Ishikawa (cell line): ENCODE data around the gene KRT9.

Experiments
- CEBPB ChIP-seq: IDR thresholded peaks from 2 replicates; pipeline ENCODE4 v1.6.1; 2012
- CREB1 ChIP-seq: IDR thresholded peaks from 2 replicates; pipeline ENCODE4 v1.6.1; 2012; ENCODE audit warnings: low read depth
- EGR1 ChIP-seq: IDR thresholded peaks from 2 replicates; pipeline ENCODE4 v1.6.1; 2012
- EP300 ChIP-seq: IDR thresholded peaks from 2 replicates; pipeline ENCODE4 v1.6.1; 2012; ENCODE audit warnings: borderline replicate concordance
- FOXM1 ChIP-seq: IDR thresholded peaks from 2 replicates; pipeline ENCODE4 v1.6.1; 2012; ENCODE audit warnings: low read depth, borderline replicate concordance
- NFIC ChIP-seq: IDR thresholded peaks from 2 replicates; pipeline ENCODE4 v1.6.1; 2012
- RAD21 ChIP-seq: IDR thresholded peaks from 2 replicates; pipeline ENCODE4 v1.6.1; 2012; ENCODE audit warnings: low read depth
- TAF1 ChIP-seq: IDR thresholded peaks from 2 replicates; pipeline ENCODE4 v1.6.1; 2012; ENCODE audit warnings: low read depth, mild to moderate bottlenecking
- TCF12 ChIP-seq: IDR thresholded peaks from 2 replicates; pipeline ENCODE4 v1.6.1; 2012; ENCODE audit warnings: low read depth
- TEAD4 ChIP-seq: IDR thresholded peaks from 2 replicates; pipeline ENCODE4 v1.6.1; 2012
- YY1 ChIP-seq: IDR thresholded peaks from 2 replicates; pipeline ENCODE4 v1.6.1; 2012; ENCODE audit warnings: low read depth
- ZBTB7A ChIP-seq: IDR thresholded peaks from 2 replicates; pipeline ENCODE4 v1.6.1; 2012; ENCODE audit warnings: low read depth
- TF ChIP-seq, protein P1 (sequence below): IDR thresholded peaks from 2 replicates; pipeline ENCODE4 v1.6.1; 2012
- TF ChIP-seq, protein P2 (sequence below): IDR thresholded peaks from 2 replicates; pipeline ENCODE4 v1.6.1; 2012
- TF ChIP-seq, protein P3 (sequence below): IDR thresholded peaks from 2 replicates; pipeline ENCODE4 v1.6.1; 2012; ENCODE audit warnings: low read depth, mild to moderate bottlenecking

KRT9 gene

DNA sequence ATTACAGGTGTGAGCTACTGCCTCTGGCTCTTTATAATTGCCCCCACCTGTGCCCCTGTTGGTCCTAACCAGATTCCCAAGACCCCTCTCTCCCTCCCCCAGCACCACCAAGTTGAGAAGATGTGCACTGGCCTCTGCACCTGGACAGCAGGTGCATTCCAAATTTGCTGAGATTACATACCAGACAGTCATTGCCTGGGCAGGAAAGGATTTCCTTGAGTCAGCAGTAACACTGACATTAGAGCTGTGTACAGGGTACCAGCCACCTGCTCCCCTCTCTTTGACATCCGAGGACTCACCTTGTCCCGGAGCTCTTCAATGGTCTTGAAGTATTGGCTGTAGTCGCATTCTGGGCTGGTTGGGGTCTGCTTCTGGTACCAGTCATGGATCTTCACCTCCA is 53.8 kb downstream of the KRT9 start:
- TF ChIP-seq, protein P1, sequence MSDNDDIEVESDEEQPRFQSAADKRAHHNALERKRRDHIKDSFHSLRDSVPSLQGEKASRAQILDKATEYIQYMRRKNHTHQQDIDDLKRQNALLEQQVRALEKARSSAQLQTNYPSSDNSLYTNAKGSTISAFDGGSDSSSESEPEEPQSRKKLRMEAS, result no peak
- TF ChIP-seq FOXM1 (no peak), NFIC (no peak), CREB1 (no peak), CEBPB (no peak), TEAD4 (no peak), YY1 (no peak), RAD21 (no peak), TAF1 (no peak), EP300 (no peak), ZBTB7A (no peak), TCF12 (no peak), EGR1 (no peak)
- TF ChIP-seq, protein P2, sequence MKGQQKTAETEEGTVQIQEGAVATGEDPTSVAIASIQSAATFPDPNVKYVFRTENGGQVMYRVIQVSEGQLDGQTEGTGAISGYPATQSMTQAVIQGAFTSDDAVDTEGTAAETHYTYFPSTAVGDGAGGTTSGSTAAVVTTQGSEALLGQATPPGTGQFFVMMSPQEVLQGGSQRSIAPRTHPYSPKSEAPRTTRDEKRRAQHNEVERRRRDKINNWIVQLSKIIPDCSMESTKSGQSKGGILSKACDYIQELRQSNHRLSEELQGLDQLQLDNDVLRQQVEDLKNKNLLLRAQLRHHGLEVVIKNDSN, result no peak
- TF ChIP-seq, protein P3, sequence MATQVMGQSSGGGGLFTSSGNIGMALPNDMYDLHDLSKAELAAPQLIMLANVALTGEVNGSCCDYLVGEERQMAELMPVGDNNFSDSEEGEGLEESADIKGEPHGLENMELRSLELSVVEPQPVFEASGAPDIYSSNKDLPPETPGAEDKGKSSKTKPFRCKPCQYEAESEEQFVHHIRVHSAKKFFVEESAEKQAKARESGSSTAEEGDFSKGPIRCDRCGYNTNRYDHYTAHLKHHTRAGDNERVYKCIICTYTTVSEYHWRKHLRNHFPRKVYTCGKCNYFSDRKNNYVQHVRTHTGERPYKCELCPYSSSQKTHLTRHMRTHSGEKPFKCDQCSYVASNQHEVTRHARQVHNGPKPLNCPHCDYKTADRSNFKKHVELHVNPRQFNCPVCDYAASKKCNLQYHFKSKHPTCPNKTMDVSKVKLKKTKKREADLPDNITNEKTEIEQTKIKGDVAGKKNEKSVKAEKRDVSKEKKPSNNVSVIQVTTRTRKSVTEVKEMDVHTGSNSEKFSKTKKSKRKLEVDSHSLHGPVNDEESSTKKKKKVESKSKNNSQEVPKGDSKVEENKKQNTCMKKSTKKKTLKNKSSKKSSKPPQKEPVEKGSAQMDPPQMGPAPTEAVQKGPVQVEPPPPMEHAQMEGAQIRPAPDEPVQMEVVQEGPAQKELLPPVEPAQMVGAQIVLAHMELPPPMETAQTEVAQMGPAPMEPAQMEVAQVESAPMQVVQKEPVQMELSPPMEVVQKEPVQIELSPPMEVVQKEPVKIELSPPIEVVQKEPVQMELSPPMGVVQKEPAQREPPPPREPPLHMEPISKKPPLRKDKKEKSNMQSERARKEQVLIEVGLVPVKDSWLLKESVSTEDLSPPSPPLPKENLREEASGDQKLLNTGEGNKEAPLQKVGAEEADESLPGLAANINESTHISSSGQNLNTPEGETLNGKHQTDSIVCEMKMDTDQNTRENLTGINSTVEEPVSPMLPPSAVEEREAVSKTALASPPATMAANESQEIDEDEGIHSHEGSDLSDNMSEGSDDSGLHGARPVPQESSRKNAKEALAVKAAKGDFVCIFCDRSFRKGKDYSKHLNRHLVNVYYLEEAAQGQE, result no peak

- no peak for TF ChIP-seq ZBTB7A
- TF ChIP-seq NFIC, result peak; percentile 65
Measured at GRCh38 chr17:41516830-41517283, 55.0 kb downstream of the KRT9 start.

DNA sequence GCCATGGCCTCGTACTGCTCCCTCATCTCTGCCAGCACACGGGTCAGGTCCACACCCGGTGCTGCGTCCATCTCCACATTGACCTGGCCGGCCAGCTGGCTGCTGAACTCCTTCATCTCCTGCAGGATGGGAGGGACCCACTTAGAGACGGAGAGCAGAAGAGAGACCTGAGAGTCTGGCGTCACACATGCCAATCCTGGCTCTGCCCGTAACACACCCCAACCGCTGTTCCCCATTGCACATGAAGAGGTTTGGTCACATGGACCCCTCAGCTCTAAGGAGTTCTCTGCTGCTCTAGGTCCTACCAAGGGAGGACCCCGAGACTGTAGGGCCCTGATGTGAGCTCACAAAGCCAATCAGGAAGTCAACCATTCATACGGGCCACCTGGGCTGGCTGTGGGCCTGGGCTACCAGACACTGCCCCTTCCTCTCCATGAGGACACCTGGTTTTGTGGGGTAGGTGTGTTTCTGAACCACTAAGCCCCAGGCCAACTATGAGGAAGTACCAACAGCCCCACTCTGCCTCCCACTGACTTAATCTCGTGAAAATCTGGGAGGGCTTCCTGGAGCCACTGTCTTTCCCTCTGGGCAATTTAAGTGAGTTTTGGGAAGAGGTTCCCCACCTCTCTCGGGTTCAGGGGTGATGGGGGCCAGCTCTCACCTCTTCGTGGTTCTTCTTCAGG is 55.6 kb downstream of the KRT9 start:
- TF ChIP-seq, protein P2, result no peak
- TF ChIP-seq, protein P1, result no peak
- TF ChIP-seq CEBPB, result no peak
- TF ChIP-seq, protein P3, result no peak
- no peak for TF ChIP-seq TAF1
- TF ChIP-seq RAD21, result no peak
- TF ChIP-seq EGR1, result no peak
- no peak for TF ChIP-seq YY1
- no peak for TF ChIP-seq CREB1
- TF ChIP-seq TEAD4, result no peak
- no peak for TF ChIP-seq FOXM1
- TF ChIP-seq EP300, result no peak
- TF ChIP-seq ZBTB7A, result no peak
- TF ChIP-seq NFIC, result no peak
- no peak for TF ChIP-seq TCF12
